GM18519 (cell line): Measurements from ENCODE around the gene CCIN.

ENCODE experiments used
- ATAC-seq: cut with Tn5 transposase; IDR thresholded peaks from one replicate; pipeline ENCODE4 v1.9.1; 2021; ENCODE audit warnings: mild to moderate bottlenecking, moderate library complexity; ENCODE audit not compliant: unreplicated experiment, low FRiP score

The CCIN gene

GRCh38 chr9:36218411-36218901 lies 49.3 kb downstream of the CCIN start:
- ATAC-seq: no peak
